Purkinje cell (primary cell): ENCODE results near the gene TUT7. TPM values are rescaled to one million over a fixed set of nuclear protein-coding genes. Genes with fewer than 3 reads are reported as not detected.

ENCODE experiments used
- polyA plus RNA-seq: library from polyadenylated mRNA; unstranded; fragments of >200 nt; fragmentation: Nextera tagmentation; gene quantifications from 2 replicates; pipeline ENCODE4 v1.2.1, GENCODE V29; 2014

TUT7 gene
- 8.2 and 10.5 TPM in 2 replicates for polyA plus RNA-seq

GRCh38 chr9:86354011-86354817, at the start of gene TUT7:
TSS of gene TUT7 (minus strand) at chr9:86354410. CDS start at chr9:86353199, 1,211 bp downstream.

DNA sequence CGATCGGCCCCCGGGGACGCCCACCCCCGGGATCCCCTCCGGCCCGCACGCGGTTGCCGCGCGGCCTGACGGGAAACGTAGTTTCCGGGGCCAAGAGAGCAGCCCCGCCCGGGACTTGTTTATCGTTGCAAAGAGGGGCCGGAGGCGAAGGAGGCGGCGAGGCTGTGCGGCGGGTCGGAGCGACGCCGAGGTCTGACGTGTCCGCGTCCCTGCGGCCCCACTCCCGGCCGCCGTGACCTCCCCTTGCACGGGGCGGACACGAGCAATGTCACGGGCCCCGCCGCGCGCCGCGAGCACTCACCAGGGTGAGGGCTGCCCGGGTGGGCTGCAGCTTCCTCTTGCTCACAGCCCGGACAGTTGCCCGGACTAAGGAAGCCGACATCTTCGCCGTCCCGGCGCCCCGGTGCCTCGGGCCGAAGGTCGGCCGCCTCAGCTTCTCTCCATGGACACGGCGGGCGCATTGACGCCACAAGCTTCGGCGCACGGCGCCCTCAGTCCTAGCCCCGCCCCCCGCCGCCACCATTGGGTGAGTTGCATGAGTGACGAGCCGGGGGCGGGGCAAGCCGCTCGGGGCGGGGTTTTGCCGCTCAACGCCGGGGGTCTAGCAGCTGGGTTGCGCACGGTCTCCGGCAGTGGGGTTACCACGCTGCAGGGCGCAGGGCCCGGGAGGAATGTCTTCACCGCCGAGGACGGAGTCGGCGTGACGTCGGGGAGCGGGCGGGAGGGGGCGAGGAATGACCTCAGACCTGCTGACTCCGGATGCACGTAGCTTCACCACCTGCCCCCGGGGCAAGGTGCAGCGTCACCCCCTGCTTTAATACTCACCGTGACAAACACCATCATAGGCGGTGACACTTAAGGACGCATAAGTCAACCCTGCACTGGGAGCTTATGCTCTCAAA, 71.9 kb downstream of the TUT7 start, which contains the start of gene ISCA1:
Gene ISCA1, minus strand, starts transcription at position 462 of the 902 bp plus-strand sequence. Its CDS starts 80 bp downstream, at position 382.

GRCh38 chr9:86259557-86259956, 94.7 kb downstream of the TUT7 start, which contains the start of gene C9orf153:
TSS of gene C9orf153 (minus strand) at chr9:86259657. CDS start at chr9:86229603, 30,054 bp downstream.

Other genes with a start within 250 kb of the TUT7 start
- 0.14 and 0.98 TPM in 2 replicates for gene C9orf153, start 94.8 kb downstream of the TUT7 start, polyA plus RNA-seq
- 64.0 and 76.5 TPM in 2 replicates for gene ISCA1, start 71.9 kb downstream of the TUT7 start, polyA plus RNA-seq